GM12878 (cell line): ENCODE results near the gene MTHFS. TPM values are rescaled to one million over a fixed set of nuclear protein-coding genes. Genes with fewer than 3 reads are reported as not detected.

ENCODE experiments used
- ATAC-seq: fragments of 200-7000 bp; cut with Tn5 transposase; 3 replicates; pipeline ENCODE4 v1.9.1; 2020; ENCODE audit warnings: mild to moderate bottlenecking, moderate library complexity
- BruUV-seq: library from RNA; stranded (reverse); fragments of 400-500 nt; replicated peaks from 2 replicates; lab custom pipeline; 2021; lab: Mats Ljungman, UMichigan
- CTCF ChIA-PET: fragments of 300-600 bp; sonication (Branson Sonifier 250); formaldehyde crosslinking; extraction: SDS; loops from one replicate; lab custom pipeline; 2021; ENCODE audit warnings: inconsistent platforms; lab: Yijun Ruan, JAX
- POLR2A ChIA-PET: fragments of 350-600 bp; formaldehyde crosslinking; extraction: SDS; loops from one replicate; lab custom pipeline; 2021; ENCODE audit warnings: inconsistent platforms; lab: Charles Lee
- RAD21 ChIA-PET: fragments of 300-600 bp; sonication (Branson Sonifier 250); formaldehyde crosslinking; loops from one replicate; lab custom pipeline; 2023; ENCODE audit warnings: antibody characterized with exemption; ENCODE audit not compliant: unreplicated experiment; lab: Charles Lee
- SMC1A ChIA-PET: fragments of 300-600 bp; sonication (Branson Sonifier 250); formaldehyde crosslinking; loops from one replicate; lab custom pipeline; 2023; ENCODE audit not compliant: unreplicated experiment, uncharacterized antibody; lab: Charles Lee
- DNase-seq: peaks from one replicate; pipeline ENCODE4 v3.0.0-alpha.2; 2011; ENCODE audit warnings: low read depth, low spot score
- FAIRE-seq: peaks from 3 replicates; lab custom pipeline; 2011; peaks lifted over from hg19 to GRCh38; lab: Jason Lieb, UNC
- H2AFZ ChIP-seq: 2 replicates; pipeline ENCODE4 v1.6.0; 2011; ENCODE audit warnings: low read depth, low read length, control low read depth; ENCODE audit not compliant: control insufficient read depth
- H3K27ac ChIP-seq: 2 replicates; pipeline ENCODE4 v1.5.1; 2011; ENCODE audit warnings: control low read depth; ENCODE audit not compliant: control insufficient read depth, insufficient read depth
- H3K27me3 ChIP-seq, 2 experiments: replicated peaks in 1 of 2; 2 replicates each; pipeline versions ENCODE4 v1.6.0 to v1.6.1; 2011; ENCODE audit warnings: low read length in 1 of 2; ENCODE audit not compliant: control insufficient read depth in 2 of 2, insufficient read depth in 2 of 2
- H3K36me3 ChIP-seq, 2 experiments: 2 replicates each; pipeline ENCODE4 v1.5.1; 2011; ENCODE audit warnings: low read length in 1 of 2; ENCODE audit not compliant: control insufficient read depth in 2 of 2, insufficient read depth in 2 of 2
- H3K4me1 ChIP-seq: 2 replicates; pipeline ENCODE4 v1.6.1; 2011; ENCODE audit warnings: mild to moderate bottlenecking, low read length, moderate library complexity, mixed read lengths; ENCODE audit not compliant: control insufficient read depth, insufficient read depth
- H3K4me2 ChIP-seq: 2 replicates; pipeline ENCODE4 v1.6.0; 2011; ENCODE audit warnings: control low read depth; ENCODE audit not compliant: control insufficient read depth, insufficient read depth
- H3K4me3 ChIP-seq: fragments of 200-600 bp; sonication (generic); 2 replicates; pipeline ENCODE4 v1.5.1; 2016
- H3K79me2 ChIP-seq: 2 replicates; pipeline ENCODE4 v1.6.0; 2011; ENCODE audit warnings: low read length; ENCODE audit not compliant: control insufficient read depth, insufficient read depth
- H3K9ac ChIP-seq: 2 replicates; pipeline ENCODE4 v1.8.0; 2011; ENCODE audit warnings: low read length, control low read depth, mixed read lengths; ENCODE audit not compliant: control insufficient read depth, insufficient read depth
- H3K9me3 ChIP-seq: replicated peaks from 3 replicates; pipeline ENCODE4 v1.5.1; 2011; ENCODE audit warnings: mild to moderate bottlenecking, low read length; ENCODE audit not compliant: control insufficient read depth, insufficient read depth
- H4K20me1 ChIP-seq: 2 replicates; pipeline ENCODE4 v1.6.0; 2011; ENCODE audit not compliant: control insufficient read depth, insufficient read depth
- PAX5 ChIP-seq: IDR thresholded peaks from 2 replicates; pipeline ENCODE4 v1.6.1; 2011; ENCODE audit warnings: low read depth, low read length, borderline replicate concordance
- POLR2A ChIP-seq: IDR thresholded peaks from 2 replicates; pipeline ENCODE4 v1.6.1; 2011; ENCODE audit warnings: low read depth, mild to moderate bottlenecking, low read length
- POLR2AphosphoS5 ChIP-seq: IDR thresholded peaks from 2 replicates; pipeline ENCODE4 v1.6.1; 2011; ENCODE audit warnings: mild to moderate bottlenecking, low read length, inconsistent platforms
- WGBS: methylation state at CpG from one replicate; pipeline ENCODE4 v1.1.6; 2016; ENCODE audit warnings: low lambda C conversion rate; ENCODE audit not compliant: insufficient replicate concordance, insufficient coverage; ENCODE audit errors: missing lambda C conversion rate; 5-methylcytosine and 5-hydroxymethylcytosine counted together
- in situ Hi-C: fragments of 300-500 bp; cut with MboI; formaldehyde crosslinking; loops from 9 replicates; pipeline ENCODE4 v1.14.3; 2018; ENCODE audit warnings: mixed read lengths
- intact Hi-C: fragments of 100-400 bp; cut with micrococcal nuclease; formaldehyde crosslinking; loops from one replicate; pipeline ENCODE4 v1.14.2; 2022; ENCODE audit not compliant: unreplicated experiment
- polyA plus RNA-seq, 11 experiments: library from polyadenylated mRNA; depleted of rRNA in 4 of 11; unstranded in 6 of 11; stranded (reverse) in 5 of 11; fragments of >200 nt; fragmentation: Nextera tagmentation in 4 of 11; fragmentation: Illumina TruSeq in 1 of 11; extraction: Ambion mirVana in 4 of 11; extraction: Trizol in 1 of 11; gene quantifications; 1 replicate in 1 of 11; 2 replicates in 10 of 11; pipeline versions ENCODE4 v1.2.1 to v1.2.3, GENCODE V29; 2011 to 2016; ENCODE audit warnings: inconsistent platforms in 2 of 11, missing spikeins in 2 of 11, low read depth in 1 of 11
- total RNA-seq, 4 experiments: library from RNA; depleted of rRNA in 3 of 4; stranded (reverse); fragments of >200 nt in 3 of 4; fragmentation: Illumina TruSeq in 1 of 4; extraction: Trizol in 1 of 4; gene quantifications; 2 replicates each; pipeline versions ENCODE4 v1.2.1 to v1.2.3, GENCODE V29; 2013 to 2021
- TF ChIP-seq, protein P1 (sequence below): IDR thresholded peaks from 2 replicates; pipeline ENCODE4 v1.6.1; 2011; ENCODE audit warnings: low read depth, mild to moderate bottlenecking, low read length, moderate library complexity, borderline replicate concordance; ENCODE audit errors: extremely low read depth

Gene MTHFS
- total and polyA plus RNA-seq, 10 of the 15 experiments (the other 5 are each of a cell fraction or from before 2014, with no cell fraction given) = 14.0 to 81.9 (median 31.8) TPM

DNA sequence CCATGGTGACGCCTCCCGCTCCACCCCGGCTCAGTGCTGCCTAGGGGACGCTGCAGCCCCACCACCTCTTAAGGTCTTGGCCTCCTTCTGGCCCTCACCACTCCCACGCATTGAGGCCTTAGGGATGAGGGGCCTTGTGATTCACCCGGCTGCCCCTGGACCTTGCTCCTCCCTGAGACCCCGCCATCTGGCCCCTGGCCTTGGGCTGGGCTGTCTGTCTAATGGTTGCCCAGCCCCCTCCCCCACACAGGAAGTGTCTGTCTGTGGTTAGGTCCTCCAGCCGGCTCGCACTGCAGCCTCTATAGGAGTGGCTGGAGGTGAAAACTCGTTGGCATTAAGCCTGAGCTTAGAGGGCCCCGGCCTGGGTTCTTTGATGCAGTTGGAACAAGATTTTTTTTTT, 21.5 kb upstream of the MTHFS start:
- peaks cover 28% of the 10 kb centered on the region for H3K79me2 ChIP-seq
- ChIA-PET SMC1A (no interaction called here), POLR2A (no interaction called here), RAD21 (no interaction called here), CTCF (no interaction called here)
- H3K36me3 ChIP-seq = peaks cover 0 to 7% of the 10 kb centered on the region in 2 experiments; a peak in 2 of 4 replicates
- no peak overlapping the region for H2AFZ ChIP-seq
- 85% methylated on average over 11 of the region's 11 CpGs for WGBS
- no peak overlapping the region for H3K27ac ChIP-seq
- no peak for ATAC-seq
- H3K27me3 ChIP-seq = no peaks in the 10 kb centered on the region
- no peaks in the 10 kb centered on the region for H4K20me1 ChIP-seq
- no peak for FAIRE-seq
- H3K4me1 ChIP-seq = no peaks in the 10 kb centered on the region
- BruUV-seq = no TSS peak
- no peak overlapping the region for H3K4me2 ChIP-seq
- no peak overlapping the region for H3K9ac ChIP-seq
- DNase-seq = no peak
- in situ Hi-C loops = no loop called here
- H3K4me3 ChIP-seq = no peak overlapping the region
- TF ChIP-seq PAX5 (no peak), POLR2A (peak; percentile 59)
- intact Hi-C loops = no loop called here
- H3K9me3 ChIP-seq = peaks cover 50% of the 10 kb centered on the region

GRCh38 chr15:79916502-79917132, 19.8 kb upstream of the MTHFS start:
- BruUV-seq = no TSS peak
- POLR2A ChIA-PET = interaction anchor here (0.8 kb wide), 1 partner anchor 32 kb away, joined by 4 read pairs; no protein-coding TSS in a partner anchor

More at GRCh38 chr15:79916502-79917132, 19.8 kb upstream of the MTHFS start:
- FAIRE-seq (no peak), ATAC-seq (no peak), DNase-seq (no peak)
- no peak overlapping the region for H3K9ac ChIP-seq
- RAD21 ChIA-PET = no interaction called here
- no peak overlapping the region for H3K27ac ChIP-seq
- no peak overlapping the region for H3K4me3 ChIP-seq
- CTCF ChIA-PET = interaction anchor here (1.1 kb wide), 1 partner anchor 19 kb away, joined by 3 read pairs; no protein-coding TSS in a partner anchor
- peaks cover 0 to 7% of the 10 kb centered on the region in 2 experiments; a peak in 2 of 4 replicates for H3K36me3 ChIP-seq
- intact Hi-C loops = no loop called here
- 90% methylated on average over 3 of the region's 3 CpGs for WGBS
- H3K79me2 ChIP-seq = peaks cover 12% of the 10 kb centered on the region
- SMC1A ChIA-PET = interaction anchor here (0.7 to 2.0 kb wide), 6 partner anchors 14 to 95 kb away, joined by 3 to 12 read pairs (median 4); no protein-coding TSS in a partner anchor
- TF ChIP-seq, protein P1, sequence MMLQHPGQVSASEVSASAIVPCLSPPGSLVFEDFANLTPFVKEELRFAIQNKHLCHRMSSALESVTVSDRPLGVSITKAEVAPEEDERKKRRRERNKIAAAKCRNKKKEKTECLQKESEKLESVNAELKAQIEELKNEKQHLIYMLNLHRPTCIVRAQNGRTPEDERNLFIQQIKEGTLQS = no peak
- no peak for TF ChIP-seq POLR2AphosphoS5
- TF ChIP-seq, all 136 proteins: peak for 0
- Histone ChIP-seq H3K4me1 (no peaks in the 10 kb centered on the region), H3K4me2 (no peak overlapping the region), H2AFZ (no peak overlapping the region), H4K20me1 (no peaks in the 10 kb centered on the region), H3K27me3 (no peaks in the 10 kb centered on the region), H3K9me3 (peaks cover 50% of the 10 kb centered on the region)
- in situ Hi-C loops = no loop called here
